Large intestine (tissue), 12 donors: Measurements from ENCODE around the gene POU3F3. TPM values are rescaled to one million over a fixed set of nuclear protein-coding genes. Genes with fewer than 3 reads are reported as not detected.

ENCODE experiments used
- DNase-seq, 2 donors: peaks; one replicate each; pipeline versions ENCODE4 v3.0.0 to v3.0.0-alpha.2; 2013
- H3K27ac ChIP-seq: one replicate; pipeline ENCODE4 v1.5.1; 2013; ENCODE audit warnings: low read length
- H3K27me3 ChIP-seq: 2 replicates; pipeline ENCODE4 v1.6.1; 2013; ENCODE audit warnings: low read length; ENCODE audit not compliant: control insufficient read depth, insufficient read depth
- H3K36me3 ChIP-seq: 2 replicates; pipeline ENCODE4 v1.6.1; 2013; ENCODE audit warnings: low read length; ENCODE audit not compliant: control insufficient read depth, insufficient read depth
- H3K4me1 ChIP-seq: one replicate; pipeline ENCODE4 v1.6.1; 2013; ENCODE audit warnings: low read length; ENCODE audit not compliant: control insufficient read depth, insufficient read depth
- H3K4me3 ChIP-seq: one replicate; pipeline ENCODE4 v1.5.1; 2013; ENCODE audit warnings: low read length
- H3K9me3 ChIP-seq: one replicate; pipeline ENCODE4 v1.6.1; 2013; ENCODE audit warnings: mild to moderate bottlenecking, low read depth, low read length, moderate library complexity; ENCODE audit not compliant: control insufficient read depth
- WGBS: methylation state at CpG from one replicate; pipeline ENCODE4 v1.1.5; 2013; ENCODE audit warnings: low lambda C conversion rate; ENCODE audit not compliant: insufficient coverage; 5-methylcytosine and 5-hydroxymethylcytosine counted together
- long read RNA-seq, 11 donors: transcript quantifications; one replicate each; lab custom pipeline, GENCODE V29; 2026
- polyA plus RNA-seq: library from polyadenylated mRNA; unstranded; fragments of 120-200 nt; gene quantifications from one replicate; pipeline ENCODE4 v1.2.1, GENCODE V29; 2013

The POU3F3 gene
- polyA plus RNA-seq, result not detected
- long read RNA-seq, donor 1, result 0 reads
- long read RNA-seq, donor 2, result 0 reads
- long read RNA-seq, donor 3, result 0 reads
- long read RNA-seq, donor 4, result 0 reads
- long read RNA-seq, donor 5, partial matches to known transcripts, result 0 of 2 reads
- long read RNA-seq, donor 5, other reads (novel, unspliced or antisense), result 0 of 2 reads
- long read RNA-seq, donor 6, partial matches to known transcripts, result 0 of 1 reads
- long read RNA-seq, donor 6, other reads (novel, unspliced or antisense), result 0 of 1 reads
- long read RNA-seq, donor 7, transcript POU3F3-201 (1 exons, 3,064 nt), result major isoform, 6 of 6 reads
- long read RNA-seq, donor 7, partial matches to known transcripts, result 0 of 6 reads
- long read RNA-seq, donor 7, other reads (novel, unspliced or antisense), result 0 of 6 reads
- long read RNA-seq, donor 8, result 0 reads
- long read RNA-seq, donor 9, result 0 reads
- long read RNA-seq, donor 10, result 0 reads
- long read RNA-seq, donor 11, partial matches to known transcripts, result 0 of 1 reads
- long read RNA-seq, donor 11, other reads (novel, unspliced or antisense), result 0 of 1 reads

DNA sequence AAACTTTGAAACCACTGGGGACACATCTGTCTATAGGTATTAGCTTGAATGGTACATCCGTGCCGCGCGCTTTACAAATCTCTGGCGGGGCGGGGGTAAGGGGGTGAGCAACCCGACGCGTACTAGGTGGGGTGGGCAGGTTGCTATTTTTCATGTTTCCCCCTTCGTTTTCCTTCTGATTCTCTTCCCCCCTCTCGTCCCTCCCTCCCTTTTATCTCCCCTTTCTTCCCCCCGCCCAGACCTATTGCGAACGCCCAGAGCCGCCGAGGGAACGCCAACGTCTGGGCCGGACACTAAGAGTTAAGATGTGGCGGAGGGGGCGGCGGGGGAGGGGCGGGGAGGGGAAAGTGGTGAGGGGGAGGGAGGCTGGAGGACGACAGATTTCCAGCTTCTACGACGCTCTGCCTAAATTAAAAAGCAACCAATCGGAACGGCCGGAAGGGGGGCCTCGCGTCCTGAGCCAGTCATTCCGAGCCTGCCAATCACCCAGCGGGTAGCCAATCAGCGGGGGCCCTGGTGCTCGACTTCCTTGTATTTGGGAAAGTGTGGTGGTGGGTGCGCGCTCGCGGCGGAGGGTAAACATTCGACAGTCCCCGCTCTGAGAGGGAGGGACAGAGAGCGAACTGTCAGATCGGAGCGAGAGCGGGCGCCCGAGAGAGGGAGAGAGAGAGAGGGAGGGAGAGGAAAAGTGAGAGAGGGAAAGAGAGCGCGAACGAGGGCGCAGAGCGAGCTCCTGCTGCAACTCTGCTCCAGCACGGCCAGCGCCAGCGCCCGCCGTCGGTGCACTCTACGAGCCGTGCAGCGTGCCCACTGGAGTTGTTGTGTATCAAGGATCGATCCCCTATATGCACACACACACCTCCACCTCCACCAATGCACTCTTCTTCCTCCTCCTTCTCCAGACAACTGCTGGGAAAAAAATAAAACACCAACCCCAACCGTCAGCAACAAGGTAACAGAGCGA, at the start of gene POU3F3:
Gene POU3F3 (plus strand): TSS at position 582 of the 964 bp plus-strand sequence. CDS start 1,396 bp downstream, outside the sequence.
- Histone ChIP-seq H3K4me1 (peaks cover 17% of the 10 kb centered on the region), H3K4me3 (no peak within 1 kb of the TSS), H3K9me3 (peaks cover 12% of the 10 kb centered on the region), H3K36me3 (no peaks in the 10 kb centered on the region), H3K27ac (no peak within 1 kb of the TSS), H3K27me3 (peaks cover 87% of the 10 kb centered on the region)
- DNase-seq, result peak in 1 of 2 donors; percentile 43
- WGBS, result 0% methylated on average over 3 of the region's 65 CpGs

DNA sequence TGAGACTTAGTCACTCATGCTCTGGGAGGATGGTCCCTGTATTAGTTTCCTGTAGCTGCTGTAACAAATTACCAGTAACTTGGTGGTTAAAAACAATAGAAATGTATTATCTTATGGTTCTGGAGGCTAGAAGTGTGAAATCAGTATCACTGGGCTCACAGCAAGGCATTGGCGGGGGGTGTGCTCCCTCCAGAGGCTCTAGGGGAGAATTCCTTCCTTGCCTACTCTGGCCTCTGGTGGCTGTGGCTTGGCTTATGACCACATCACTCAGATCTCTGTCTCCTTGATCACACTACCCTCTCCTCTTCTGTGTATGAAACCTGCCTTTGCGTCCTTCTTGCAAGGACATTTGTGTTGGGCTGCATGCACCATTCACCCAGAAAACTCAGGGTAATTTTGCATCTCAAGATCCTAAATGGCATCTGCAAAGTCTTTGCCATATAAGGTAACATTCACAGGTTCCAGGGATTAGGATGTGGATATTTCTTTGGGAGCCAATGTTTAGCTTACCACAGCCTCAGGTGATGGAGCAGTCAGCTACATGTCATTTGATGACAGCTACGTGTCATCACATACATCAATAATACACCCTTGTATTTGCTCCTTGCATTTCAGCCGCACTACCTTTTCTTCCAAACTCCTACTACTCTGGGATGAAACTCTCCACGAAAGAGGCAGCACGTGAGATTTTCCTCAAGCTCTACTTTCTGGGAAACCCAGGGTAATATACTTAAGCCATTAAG, 49.6 kb upstream of the POU3F3 start:
- H3K27me3 ChIP-seq, result no peaks in the 10 kb centered on the region
- no peaks in the 10 kb centered on the region for H3K36me3 ChIP-seq
- H3K4me3 ChIP-seq, result no peak overlapping the region
- WGBS, result 96% methylated on average over 3 of the region's 6 CpGs
- no peaks in the 10 kb centered on the region for H3K4me1 ChIP-seq
- no peak for DNase-seq
- H3K27ac ChIP-seq, result no peak overlapping the region
- no peaks in the 10 kb centered on the region for H3K9me3 ChIP-seq

DNA sequence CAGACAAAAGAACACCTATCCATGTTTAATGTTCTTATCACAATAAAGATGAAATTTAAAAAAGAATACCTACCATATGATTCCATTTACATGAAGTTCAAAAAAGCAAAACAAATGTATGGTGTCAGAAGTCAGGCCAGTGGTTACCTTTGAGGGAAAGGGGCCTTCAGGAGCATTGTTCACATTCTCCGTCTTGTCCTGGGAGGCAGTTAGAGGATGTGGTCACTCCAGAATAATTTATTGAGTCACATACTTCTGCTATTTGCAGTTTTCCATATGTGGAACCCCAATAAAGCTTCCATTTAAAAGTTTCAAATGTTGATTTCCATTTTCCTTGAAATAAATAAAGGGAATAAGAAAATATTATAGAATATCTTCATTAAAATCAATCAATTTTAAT, 41.6 kb upstream of the POU3F3 start:
- Histone ChIP-seq H3K27me3 (no peaks in the 10 kb centered on the region), H3K9me3 (no peaks in the 10 kb centered on the region), H3K36me3 (no peaks in the 10 kb centered on the region), H3K4me3 (no peak overlapping the region), H3K4me1 (no peaks in the 10 kb centered on the region), H3K27ac (no peak overlapping the region)
- no CpG with 5 or more reads among the region's 1 CpG for WGBS
- DNase-seq, result no peak

GRCh38 chr2:104816143-104816542, 37.8 kb upstream of the POU3F3 start:
- WGBS, result no CpG with 5 or more reads among the region's 5 CpGs

GRCh38 chr2:104818264-104818663, 35.7 kb upstream of the POU3F3 start:
- no CpG with 5 or more reads among the region's 6 CpGs for WGBS
- Histone ChIP-seq H3K27ac (no peak overlapping the region), H3K9me3 (no peaks in the 10 kb centered on the region), H3K4me1 (no peaks in the 10 kb centered on the region), H3K36me3 (no peaks in the 10 kb centered on the region), H3K27me3 (no peaks in the 10 kb centered on the region), H3K4me3 (no peak overlapping the region)
- DNase-seq, result no peak

More at GRCh38 chr2:104816143-104816542, 37.8 kb upstream of the POU3F3 start:
- DNase-seq, result no peak
- Histone ChIP-seq H3K4me3 (no peak overlapping the region), H3K36me3 (no peaks in the 10 kb centered on the region), H3K4me1 (no peaks in the 10 kb centered on the region), H3K9me3 (no peaks in the 10 kb centered on the region), H3K27me3 (no peaks in the 10 kb centered on the region), H3K27ac (no peak overlapping the region)

DNA sequence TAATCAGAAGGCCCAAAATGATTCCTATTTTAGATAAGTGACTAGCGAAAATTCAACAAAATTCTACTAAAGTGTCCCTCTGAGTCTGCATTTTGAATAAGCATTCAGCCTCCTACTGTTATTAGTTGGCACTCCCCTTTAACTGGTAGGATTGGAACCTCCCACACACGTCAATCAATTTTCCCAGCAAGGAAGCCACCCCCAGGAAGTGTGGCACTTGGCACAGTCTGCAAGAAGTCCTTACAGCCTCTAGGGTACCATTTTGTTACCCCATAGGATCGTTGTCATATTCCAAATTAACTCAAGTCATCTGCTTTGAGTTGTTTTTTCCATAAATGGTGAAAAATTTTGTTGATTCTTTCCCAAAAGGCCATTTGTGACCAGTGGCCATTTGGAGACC, 33.8 kb upstream of the POU3F3 start:
- H3K27me3 ChIP-seq, result no peaks in the 10 kb centered on the region
- no peak overlapping the region for H3K4me3 ChIP-seq
- DNase-seq, result no peak
- peaks cover 6% of the 10 kb centered on the region for H3K9me3 ChIP-seq
- H3K4me1 ChIP-seq, result no peaks in the 10 kb centered on the region
- no peak overlapping the region for H3K27ac ChIP-seq
- WGBS, result 100% methylated on average over 2 of the region's 3 CpGs
- H3K36me3 ChIP-seq, result no peaks in the 10 kb centered on the region

- no peak overlapping the region for H3K4me3 ChIP-seq
- peaks cover 2% of the 10 kb centered on the region for H3K27me3 ChIP-seq
- no peaks in the 10 kb centered on the region for H3K4me1 ChIP-seq
- H3K36me3 ChIP-seq, result no peaks in the 10 kb centered on the region
- no peak overlapping the region for H3K27ac ChIP-seq
- no peak for DNase-seq
- H3K9me3 ChIP-seq, result peaks cover 6% of the 10 kb centered on the region
- WGBS, result no CpG with 5 or more reads among the region's 3 CpGs
Observed at GRCh38 chr2:104825124-104825865, 28.6 kb upstream of the POU3F3 start.

GRCh38 chr2:104826016-104826415, 27.9 kb upstream of the POU3F3 start:
- no CpG with 5 or more reads among the region's 2 CpGs for WGBS
- Histone ChIP-seq H3K27me3 (peaks cover 2% of the 10 kb centered on the region), H3K9me3 (peaks cover 6% of the 10 kb centered on the region), H3K27ac (no peak overlapping the region), H3K4me1 (no peaks in the 10 kb centered on the region), H3K4me3 (no peak overlapping the region), H3K36me3 (no peaks in the 10 kb centered on the region)
- DNase-seq, result no peak

GRCh38 chr2:104831742-104832141, 22.2 kb upstream of the POU3F3 start:
- Histone ChIP-seq H3K27ac (no peak overlapping the region), H3K36me3 (no peaks in the 10 kb centered on the region), H3K9me3 (no peaks in the 10 kb centered on the region), H3K4me1 (no peaks in the 10 kb centered on the region), H3K27me3 (peaks cover 15% of the 10 kb centered on the region), H3K4me3 (no peak overlapping the region)
- no CpG with 5 or more reads among the region's 1 CpG for whole genome bisulfite sequencing
- no peak for DNase-seq
